NB4 (cell line): ENCODE results near the gene TMEM233.

Source experiments
- DNase-seq: peaks from one replicate; pipeline ENCODE4 v3.0.0; 2010; ENCODE audit warnings: low read depth
- H3K4me3 ChIP-seq: one replicate; pipeline ENCODE4 v1.5.1; 2011; ENCODE audit warnings: mild to moderate bottlenecking, low read depth, low read length, moderate library complexity
- MYC ChIP-seq: IDR thresholded peaks from 2 replicates; pipeline ENCODE4 v1.6.1; 2011; ENCODE audit warnings: low read depth, low read length
- POLR2A ChIP-seq: IDR thresholded peaks from 2 replicates; pipeline ENCODE4 v1.6.1; 2011; ENCODE audit warnings: mild to moderate bottlenecking; ENCODE audit not compliant: insufficient read length; ENCODE audit errors: extremely low read depth
- TF ChIP-seq, protein P1 (sequence below): IDR thresholded peaks from one replicate; pipeline ENCODE4 v1.5.1; 2012; ENCODE audit warnings: low read depth, low read length
- TF ChIP-seq, protein P2 (sequence below): IDR thresholded peaks from 2 replicates; pipeline ENCODE4 v1.6.1; 2011; ENCODE audit warnings: low read depth, low read length

The TMEM233 gene

DNA sequence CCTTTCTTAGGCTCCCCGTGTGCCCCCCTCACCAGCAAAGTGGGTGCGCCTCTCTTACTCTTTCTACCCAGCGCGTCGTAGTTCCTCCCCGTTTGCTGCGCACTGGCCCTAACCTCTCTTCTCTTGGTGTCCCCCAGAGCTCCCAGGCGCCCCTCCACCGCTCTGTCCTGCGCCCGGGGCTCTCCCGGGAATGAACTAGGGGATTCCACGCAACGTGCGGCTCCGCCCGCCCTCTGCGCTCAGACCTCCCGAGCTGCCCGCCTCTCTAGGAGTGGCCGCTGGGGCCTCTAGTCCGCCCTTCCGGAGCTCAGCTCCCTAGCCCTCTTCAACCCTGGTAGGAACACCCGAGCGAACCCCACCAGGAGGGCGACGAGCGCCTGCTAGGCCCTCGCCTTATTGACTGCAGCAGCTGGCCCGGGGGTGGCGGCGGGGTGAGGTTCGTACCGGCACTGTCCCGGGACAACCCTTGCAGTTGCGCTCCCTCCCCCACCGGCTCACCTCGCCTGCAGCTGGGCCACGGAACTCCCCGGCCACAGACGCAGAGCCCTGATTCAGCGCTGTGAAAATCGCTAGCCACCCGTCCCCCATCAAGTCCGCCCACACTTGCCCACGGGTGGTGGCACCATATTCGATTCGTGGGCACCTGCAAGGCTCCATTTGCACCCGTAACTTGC is 1.3 kb downstream of the TMEM233 start:
- DNase-seq = no peak
- TF ChIP-seq, protein P1, sequence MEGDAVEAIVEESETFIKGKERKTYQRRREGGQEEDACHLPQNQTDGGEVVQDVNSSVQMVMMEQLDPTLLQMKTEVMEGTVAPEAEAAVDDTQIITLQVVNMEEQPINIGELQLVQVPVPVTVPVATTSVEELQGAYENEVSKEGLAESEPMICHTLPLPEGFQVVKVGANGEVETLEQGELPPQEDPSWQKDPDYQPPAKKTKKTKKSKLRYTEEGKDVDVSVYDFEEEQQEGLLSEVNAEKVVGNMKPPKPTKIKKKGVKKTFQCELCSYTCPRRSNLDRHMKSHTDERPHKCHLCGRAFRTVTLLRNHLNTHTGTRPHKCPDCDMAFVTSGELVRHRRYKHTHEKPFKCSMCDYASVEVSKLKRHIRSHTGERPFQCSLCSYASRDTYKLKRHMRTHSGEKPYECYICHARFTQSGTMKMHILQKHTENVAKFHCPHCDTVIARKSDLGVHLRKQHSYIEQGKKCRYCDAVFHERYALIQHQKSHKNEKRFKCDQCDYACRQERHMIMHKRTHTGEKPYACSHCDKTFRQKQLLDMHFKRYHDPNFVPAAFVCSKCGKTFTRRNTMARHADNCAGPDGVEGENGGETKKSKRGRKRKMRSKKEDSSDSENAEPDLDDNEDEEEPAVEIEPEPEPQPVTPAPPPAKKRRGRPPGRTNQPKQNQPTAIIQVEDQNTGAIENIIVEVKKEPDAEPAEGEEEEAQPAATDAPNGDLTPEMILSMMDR = no peak
- TF ChIP-seq MYC (no peak), POLR2A (no peak)
- TF ChIP-seq, protein P2, sequence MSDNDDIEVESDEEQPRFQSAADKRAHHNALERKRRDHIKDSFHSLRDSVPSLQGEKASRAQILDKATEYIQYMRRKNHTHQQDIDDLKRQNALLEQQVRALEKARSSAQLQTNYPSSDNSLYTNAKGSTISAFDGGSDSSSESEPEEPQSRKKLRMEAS = no peak
- no peak overlapping the region for H3K4me3 ChIP-seq

DNA sequence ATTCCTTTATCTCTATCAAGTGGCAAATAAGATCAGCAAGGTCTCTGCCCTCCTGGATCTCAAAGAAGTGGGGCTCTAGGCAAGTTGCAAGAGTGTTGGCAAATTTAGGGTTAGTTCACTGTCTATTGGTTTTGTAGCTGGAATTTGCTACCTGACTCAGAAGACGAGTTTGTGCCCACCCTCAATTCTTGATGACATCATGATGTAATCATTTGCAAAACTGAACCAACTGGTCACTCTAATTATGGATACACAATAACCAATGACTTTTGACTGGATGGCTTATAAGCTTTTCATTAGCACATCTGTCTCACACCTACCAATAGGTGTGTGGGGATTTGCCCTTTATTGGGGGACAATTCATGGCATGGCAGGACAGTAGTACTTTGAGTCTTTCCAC is 4.6 kb downstream of the TMEM233 start:
- TF ChIP-seq POLR2A (no peak), MYC (no peak)
- TF ChIP-seq, protein P1 = no peak
- TF ChIP-seq, protein P2 = no peak
- no peak for DNase-seq

DNA sequence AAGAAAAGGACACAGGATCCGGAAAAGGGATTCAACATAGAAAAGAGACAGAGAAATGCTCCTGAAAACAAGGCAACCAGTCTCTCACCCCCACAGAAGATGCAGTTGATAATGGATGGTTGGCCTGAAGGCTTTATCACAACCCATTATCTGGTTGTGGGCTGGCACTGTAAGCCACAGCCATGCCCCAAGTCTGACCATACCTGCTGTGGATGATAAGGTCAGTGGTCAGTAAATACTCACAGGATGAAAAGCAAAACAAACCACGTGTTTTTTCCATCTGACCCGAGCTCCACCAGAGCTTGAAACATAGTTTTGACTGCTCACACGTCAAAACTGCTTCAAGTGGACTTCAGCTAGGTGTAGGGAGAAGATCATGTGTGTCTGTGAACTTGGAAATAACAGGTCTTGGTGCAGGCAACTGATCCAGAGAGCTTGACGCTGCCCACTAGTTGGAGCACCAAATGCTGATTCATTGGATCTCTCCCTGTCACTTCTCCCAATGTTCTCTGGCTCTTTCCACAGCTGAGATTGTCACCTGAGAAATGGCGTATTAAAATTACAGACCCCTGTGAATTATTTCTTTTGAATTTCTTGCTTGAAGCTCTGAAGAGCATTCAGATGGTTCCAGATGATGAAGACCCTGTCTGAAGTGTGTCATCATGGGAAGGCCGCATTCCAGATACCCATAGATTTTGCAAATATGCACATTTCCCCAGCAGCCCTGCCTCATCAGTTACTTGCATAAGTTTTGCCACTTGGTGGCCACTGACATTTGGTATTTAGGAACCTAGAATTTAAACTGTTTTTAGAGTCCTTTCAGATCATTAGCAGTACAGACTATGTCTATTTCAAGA is 8.5 kb downstream of the TMEM233 start:
- no peak overlapping the region for H3K4me3 ChIP-seq
- TF ChIP-seq MYC (no peak), POLR2A (no peak)
- TF ChIP-seq, protein P1 = no peak
- TF ChIP-seq, protein P2 = no peak
- no peak for DNase-seq

More for the DNA sequence above, 4.6 kb downstream of the TMEM233 start:
- H3K4me3 ChIP-seq = no peak overlapping the region

DNA sequence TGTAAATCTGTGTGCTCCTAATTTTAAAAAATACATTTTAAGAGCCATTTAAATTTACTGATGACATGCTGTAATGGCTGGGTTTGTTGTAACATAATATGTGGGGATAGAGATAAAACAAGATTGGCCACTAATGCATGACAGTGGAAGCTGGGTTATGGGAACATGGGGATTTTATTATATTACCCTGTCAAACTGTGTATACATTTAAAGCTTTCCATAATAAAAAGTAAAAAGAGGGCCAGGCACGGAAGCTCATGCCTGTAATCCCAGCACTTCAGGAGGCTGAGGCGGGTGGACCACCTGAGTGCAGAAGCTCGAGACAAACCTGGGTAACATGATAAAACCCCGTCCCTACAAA is 9.1 kb downstream of the TMEM233 start:
- DNase-seq = no peak
- no peak overlapping the region for H3K4me3 ChIP-seq
- TF ChIP-seq, protein P1 = no peak
- no peak for TF ChIP-seq POLR2A
- TF ChIP-seq, protein P2 = no peak
- no peak for TF ChIP-seq MYC

DNA sequence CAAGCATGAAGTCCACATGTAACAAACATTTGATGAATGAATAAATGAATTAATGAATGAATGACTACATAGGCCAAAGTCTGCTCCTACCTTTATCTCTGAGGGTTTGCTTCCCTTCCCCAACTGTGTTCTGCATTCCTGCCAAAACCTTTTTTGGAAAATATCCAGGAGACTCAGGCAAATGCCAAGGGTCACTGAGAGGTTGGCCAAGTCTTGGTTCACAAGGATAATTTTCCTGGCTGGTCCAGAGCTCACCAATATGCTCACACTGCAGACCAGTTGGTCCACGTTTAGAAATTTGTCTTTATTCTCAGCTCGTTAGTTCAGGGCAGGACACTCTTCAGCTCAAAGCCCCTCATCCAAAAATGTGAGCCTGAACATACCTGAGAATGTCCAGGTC is 10.2 kb downstream of the TMEM233 start:
- no peak for DNase-seq
- TF ChIP-seq MYC (no peak), POLR2A (no peak)
- TF ChIP-seq, protein P1 = no peak
- TF ChIP-seq, protein P2 = no peak
- H3K4me3 ChIP-seq = no peak overlapping the region
